GM12801 (cell line): ENCODE measurements around the gene PADI2.

Experiments
- TF ChIP-seq, protein P1 (sequence below): IDR thresholded peaks from one replicate; pipeline ENCODE4 v1.5.1; 2011; ENCODE audit warnings: control low read depth; ENCODE audit not compliant: insufficient read length; ENCODE audit errors: extremely low read depth

Gene PADI2

DNA sequence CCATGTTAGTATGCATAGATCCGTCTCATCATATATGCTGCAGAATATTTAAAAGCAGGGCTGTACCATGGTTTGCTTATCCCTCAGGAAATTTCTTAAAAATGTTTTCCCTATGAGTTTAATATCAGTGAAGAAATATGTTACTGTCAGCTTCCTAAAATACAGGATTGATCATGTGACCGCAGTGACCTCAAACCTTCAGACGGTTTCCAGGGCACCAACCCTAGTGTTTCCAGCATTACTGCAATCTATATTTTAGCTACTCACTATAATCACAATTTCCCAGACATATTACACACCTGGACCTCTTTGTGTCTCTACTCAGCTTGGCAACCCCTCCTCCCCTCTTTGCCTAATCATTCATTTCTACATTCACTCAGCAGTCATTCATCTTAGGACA, 57.8 kb downstream of the PADI2 start:
- TF ChIP-seq, protein P1, sequence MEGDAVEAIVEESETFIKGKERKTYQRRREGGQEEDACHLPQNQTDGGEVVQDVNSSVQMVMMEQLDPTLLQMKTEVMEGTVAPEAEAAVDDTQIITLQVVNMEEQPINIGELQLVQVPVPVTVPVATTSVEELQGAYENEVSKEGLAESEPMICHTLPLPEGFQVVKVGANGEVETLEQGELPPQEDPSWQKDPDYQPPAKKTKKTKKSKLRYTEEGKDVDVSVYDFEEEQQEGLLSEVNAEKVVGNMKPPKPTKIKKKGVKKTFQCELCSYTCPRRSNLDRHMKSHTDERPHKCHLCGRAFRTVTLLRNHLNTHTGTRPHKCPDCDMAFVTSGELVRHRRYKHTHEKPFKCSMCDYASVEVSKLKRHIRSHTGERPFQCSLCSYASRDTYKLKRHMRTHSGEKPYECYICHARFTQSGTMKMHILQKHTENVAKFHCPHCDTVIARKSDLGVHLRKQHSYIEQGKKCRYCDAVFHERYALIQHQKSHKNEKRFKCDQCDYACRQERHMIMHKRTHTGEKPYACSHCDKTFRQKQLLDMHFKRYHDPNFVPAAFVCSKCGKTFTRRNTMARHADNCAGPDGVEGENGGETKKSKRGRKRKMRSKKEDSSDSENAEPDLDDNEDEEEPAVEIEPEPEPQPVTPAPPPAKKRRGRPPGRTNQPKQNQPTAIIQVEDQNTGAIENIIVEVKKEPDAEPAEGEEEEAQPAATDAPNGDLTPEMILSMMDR, result no peak

DNA sequence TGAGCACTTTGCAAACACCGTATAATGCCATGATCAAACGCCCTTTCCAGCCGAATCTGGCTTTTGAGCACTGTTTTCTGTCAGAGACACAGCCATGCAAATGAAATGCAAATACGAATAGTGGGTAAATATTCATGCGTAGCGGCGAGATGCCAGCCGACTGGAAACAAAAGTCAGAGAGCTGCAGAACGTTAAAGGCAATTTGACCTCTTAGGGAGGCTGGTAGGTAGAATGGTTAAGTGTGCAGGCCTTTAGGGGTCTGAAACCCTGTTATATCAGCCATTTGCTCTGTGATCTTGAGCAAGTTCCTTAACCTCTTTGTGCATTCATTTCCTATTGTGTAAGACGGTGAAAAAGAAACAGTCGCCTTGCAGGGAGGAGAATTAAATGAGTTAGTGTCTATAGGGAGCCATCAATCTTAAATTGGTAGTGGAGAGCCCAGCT, 58.9 kb downstream of the PADI2 start:
- TF ChIP-seq, protein P1, result no peak

DNA sequence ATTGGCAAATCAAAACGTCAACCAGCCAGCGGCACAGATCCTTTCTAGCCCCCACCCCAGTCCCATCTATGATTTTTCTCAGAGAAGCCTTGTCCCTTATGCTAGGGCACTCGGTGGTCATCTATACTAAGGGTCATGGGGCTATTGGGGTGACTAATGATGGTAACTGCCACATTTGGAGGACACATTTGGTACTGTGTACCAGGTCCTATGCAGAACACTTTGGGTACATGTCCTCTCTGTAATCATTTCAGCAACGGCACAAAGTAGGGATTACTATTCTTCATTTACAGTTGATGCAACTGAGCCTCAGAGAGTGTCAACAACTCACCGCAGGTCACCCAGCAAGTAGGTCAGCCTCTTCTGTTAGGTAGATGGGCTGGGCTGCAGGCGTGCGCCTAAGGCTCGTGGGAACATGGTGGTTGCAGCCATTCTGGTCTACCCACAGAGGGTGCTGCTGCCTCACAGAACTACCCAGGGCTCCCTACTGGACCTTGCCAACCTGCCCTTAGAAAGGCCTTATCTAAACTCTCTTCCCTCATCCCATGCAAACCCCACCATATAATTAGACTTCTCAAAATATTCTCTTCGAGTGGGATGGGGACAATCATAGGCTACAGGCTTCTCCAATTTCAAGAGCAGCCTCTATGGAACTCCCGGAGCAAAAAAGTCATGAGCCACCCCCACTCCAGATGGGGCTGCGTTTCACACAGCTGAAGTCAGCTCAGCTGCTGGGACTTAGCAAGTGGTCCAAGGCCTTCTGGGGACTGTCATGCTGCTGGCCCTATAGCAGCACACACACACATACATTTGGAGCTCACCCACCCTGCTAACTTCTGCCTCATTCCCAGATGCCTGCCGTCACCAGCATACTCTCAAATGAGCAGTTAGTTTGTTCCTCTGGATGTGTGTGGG, 59.6 kb downstream of the PADI2 start:
- TF ChIP-seq, protein P1, result no peak

DNA sequence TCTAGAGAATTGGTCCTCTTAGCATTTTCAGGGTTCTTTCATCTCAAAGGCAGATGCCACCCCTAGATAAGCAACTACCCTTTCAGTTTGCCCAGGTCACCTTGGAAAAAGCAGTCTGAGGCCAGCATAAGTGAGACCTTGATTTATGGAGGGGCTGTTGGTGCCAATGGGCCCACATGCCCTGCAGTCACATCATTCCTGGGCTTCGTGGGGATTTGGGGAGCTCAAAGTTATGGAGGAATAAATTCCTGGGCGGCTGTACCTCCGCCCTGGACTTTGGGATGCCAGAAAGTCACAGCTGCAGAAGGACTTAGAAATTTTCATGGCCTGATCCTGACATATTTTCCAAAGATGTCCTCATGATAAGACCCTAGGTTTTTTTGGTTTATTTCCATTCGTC, 62.7 kb downstream of the PADI2 start:
- TF ChIP-seq, protein P1, result no peak

DNA sequence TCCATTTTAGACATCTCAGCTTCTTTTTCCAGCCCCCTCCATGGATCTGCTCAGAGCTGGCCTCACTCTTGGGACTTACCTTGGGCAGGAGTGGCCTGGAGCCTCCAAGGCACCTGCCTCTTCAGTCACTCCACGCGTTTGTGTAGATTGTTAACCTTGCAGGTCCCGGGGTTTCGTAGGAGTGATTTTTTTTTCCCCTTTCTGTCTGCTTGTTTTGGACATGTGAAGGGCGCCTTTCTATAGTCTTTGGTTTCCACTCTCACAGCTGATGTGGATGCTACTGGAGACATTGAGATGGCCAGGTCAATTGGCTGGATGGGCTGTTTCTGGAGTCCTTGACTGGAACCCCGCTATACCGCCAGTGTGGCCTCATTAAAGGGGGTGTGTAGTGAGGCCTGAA, 63.5 kb downstream of the PADI2 start:
- TF ChIP-seq, protein P1, result no peak

DNA sequence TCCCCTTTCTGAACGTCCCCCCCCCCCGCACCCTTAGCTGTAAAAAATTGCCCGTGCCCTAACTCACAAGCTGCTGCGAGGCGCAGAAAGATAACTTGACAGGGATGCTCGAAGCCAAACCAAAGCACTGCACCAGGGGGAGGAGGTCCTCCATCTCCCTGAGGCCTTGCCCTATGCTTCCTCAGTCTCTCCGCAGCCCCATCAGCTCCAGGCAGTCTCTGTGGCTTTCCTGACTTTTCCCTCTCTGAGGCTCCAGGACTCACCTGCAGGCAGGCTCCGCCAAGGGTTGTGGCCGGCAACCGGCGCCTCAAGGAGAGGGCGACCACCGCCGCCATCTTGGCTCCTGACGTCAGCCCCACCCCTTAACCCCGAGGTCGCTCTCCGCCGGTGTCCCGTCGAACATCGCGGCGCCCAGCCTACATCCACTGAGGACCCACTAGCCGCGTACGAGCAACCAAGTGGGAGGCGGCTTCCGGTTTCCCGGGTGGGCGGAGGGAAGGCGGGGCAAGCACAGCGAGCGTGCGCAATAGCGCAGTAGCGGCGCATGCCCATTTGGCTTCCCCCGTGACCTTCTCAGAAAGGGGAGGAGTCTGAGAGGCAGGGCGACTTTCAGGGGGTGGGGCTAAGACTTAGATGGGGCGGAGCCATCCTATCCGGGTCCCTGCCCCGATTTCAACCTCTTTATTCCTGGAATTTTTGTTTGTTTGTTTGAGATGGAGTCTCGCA, 65.4 kb downstream of the PADI2 start, which contains the start of gene SDHB:
SDHB (minus strand) TSS at position 348 of the 726 bp plus-strand sequence; CDS start at position 335, 13 bp downstream.
- TF ChIP-seq, protein P1, result no peak

DNA sequence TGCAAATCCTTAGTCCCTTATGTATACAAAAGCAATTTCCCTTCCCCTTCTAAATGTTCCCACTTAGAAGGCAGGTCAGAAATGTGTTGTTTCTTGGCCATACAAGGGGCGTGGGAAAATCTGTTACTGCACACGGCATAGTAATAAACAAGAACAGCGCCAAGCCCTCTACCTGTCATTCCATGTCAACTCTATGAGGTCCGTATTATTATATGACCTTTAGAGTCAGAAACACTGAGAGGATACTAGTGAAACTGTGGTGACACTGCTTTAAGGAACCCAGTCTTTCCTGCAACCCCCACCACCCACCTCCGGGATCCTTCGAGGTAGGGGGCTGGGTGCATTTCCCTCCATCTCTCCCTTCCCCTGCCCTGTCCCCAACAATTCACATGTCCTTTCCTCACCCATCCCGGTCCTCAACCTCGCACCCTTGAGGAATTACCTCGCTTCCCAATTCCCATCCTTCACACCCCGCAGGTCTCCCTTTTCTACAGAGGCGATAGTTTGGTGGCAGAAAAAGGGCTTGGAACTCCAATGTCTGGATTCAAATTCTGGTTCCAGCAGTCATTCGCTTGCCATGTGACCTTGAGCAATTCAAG, 66.1 kb downstream of the PADI2 start:
- TF ChIP-seq, protein P1, result no peak
